Uterus (tissue), 4 donors: ENCODE results near the gene PM20D2. TPM values are rescaled to one million over a fixed set of nuclear protein-coding genes. Genes with fewer than 3 reads are reported as not detected.

Source experiments
- DNase-seq, 2 donors: peaks; one replicate each; pipeline ENCODE4 v3.0.0-alpha.2; 2019 to 2020
- H3K27ac ChIP-seq, 2 donors: fragments of 200-600 bp; sonication (generic); 1 replicate in 1 of 2; 2 replicates in 1 of 2; pipeline ENCODE4 v1.5.1; 2016 to 2018
- H3K27me3 ChIP-seq, 2 donors: fragments of 200-600 bp; sonication (generic); one replicate each; pipeline ENCODE4 v1.5.1; 2018 to 2019; ENCODE audit warnings: control low read depth in 1 of 2
- H3K36me3 ChIP-seq, 2 donors: fragments of 200-600 bp; sonication (generic); one replicate each; pipeline ENCODE4 v1.5.1; 2019; ENCODE audit warnings: control low read depth in 1 of 2
- H3K4me1 ChIP-seq, 2 donors: fragments of 200-600 bp; sonication (generic); one replicate each; pipeline ENCODE4 v1.5.1; 2018 to 2019; ENCODE audit warnings: control low read depth in 1 of 2
- H3K4me3 ChIP-seq, 2 donors: fragments of 200-600 bp; sonication (generic); 1 replicate in 1 of 2; 2 replicates in 1 of 2; pipeline ENCODE4 v1.5.1; 2018 to 2019; ENCODE audit warnings: mild to moderate bottlenecking in 1 of 2
- H3K9me3 ChIP-seq, 2 donors: fragments of 200-600 bp; sonication (generic); one replicate each; pipeline ENCODE4 v1.5.1; 2019; ENCODE audit warnings: control low read depth in 1 of 2
- CTCF ChIP-seq, 4 experiments: fragments of 200-600 bp in 2 of 4; fragments of 450-650 bp in 2 of 4; sonication (generic) in 2 of 4; IDR thresholded peaks; one replicate each; pipeline ENCODE4 v1.5.1; 2016 to 2019; ENCODE audit warnings: antibody characterized with exemption in 4 of 4, mild to moderate bottlenecking in 2 of 4, moderate library complexity in 1 of 4
- POLR2A ChIP-seq, 2 donors: fragments of 450-650 bp; IDR thresholded peaks; one replicate each; pipeline ENCODE4 v1.6.1; 2016; ENCODE audit warnings: antibody characterized with exemption in 2 of 2, mild to moderate bottlenecking in 1 of 2, moderate library complexity in 1 of 2
- intact Hi-C: fragments of 100-400 bp; cut with DNase I; formaldehyde crosslinking; loops from one replicate; pipeline ENCODE4 v1.15.1; 2023; ENCODE audit warnings: low total_unique reads
- total RNA-seq, 4 donors: library from RNA; depleted of rRNA in 3 of 4; stranded (reverse); fragments of >200 nt in 3 of 4; gene quantifications; one replicate each; pipeline versions ENCODE4 v1.1.0 to v1.2.4, GENCODE V29; 2014 to 2023
- donor health status: DM: yes; HTN: yes; CAD: no.

PM20D2 gene
- total RNA-seq, 4 donors from 2014 or later, result 5.6 to 50.3 (median 16.0) TPM

GRCh38 chr6:89145091-89145955 is 532 bp upstream of the PM20D2 start:
- H3K9me3 ChIP-seq, result no peaks in the 10 kb centered on the region
- peak overlapping the region; percentile 53 to 79 for H3K4me3 ChIP-seq
- H3K36me3 ChIP-seq, result no peaks in the 10 kb centered on the region
- H3K27me3 ChIP-seq, result no peaks in the 10 kb centered on the region
- peak overlapping the region; percentile 73 to 89 for H3K27ac ChIP-seq
- peaks cover 0 to 3% of the 10 kb centered on the region in 2 donors for H3K4me1 ChIP-seq
- intact Hi-C loops, result no loop called here
- DNase-seq, result no peak
- no peak for TF ChIP-seq POLR2A (IDR thresholded peaks at IDR 0.05)
- no peak for TF ChIP-seq CTCF (IDR thresholded peaks at IDR 0.05)

DNA sequence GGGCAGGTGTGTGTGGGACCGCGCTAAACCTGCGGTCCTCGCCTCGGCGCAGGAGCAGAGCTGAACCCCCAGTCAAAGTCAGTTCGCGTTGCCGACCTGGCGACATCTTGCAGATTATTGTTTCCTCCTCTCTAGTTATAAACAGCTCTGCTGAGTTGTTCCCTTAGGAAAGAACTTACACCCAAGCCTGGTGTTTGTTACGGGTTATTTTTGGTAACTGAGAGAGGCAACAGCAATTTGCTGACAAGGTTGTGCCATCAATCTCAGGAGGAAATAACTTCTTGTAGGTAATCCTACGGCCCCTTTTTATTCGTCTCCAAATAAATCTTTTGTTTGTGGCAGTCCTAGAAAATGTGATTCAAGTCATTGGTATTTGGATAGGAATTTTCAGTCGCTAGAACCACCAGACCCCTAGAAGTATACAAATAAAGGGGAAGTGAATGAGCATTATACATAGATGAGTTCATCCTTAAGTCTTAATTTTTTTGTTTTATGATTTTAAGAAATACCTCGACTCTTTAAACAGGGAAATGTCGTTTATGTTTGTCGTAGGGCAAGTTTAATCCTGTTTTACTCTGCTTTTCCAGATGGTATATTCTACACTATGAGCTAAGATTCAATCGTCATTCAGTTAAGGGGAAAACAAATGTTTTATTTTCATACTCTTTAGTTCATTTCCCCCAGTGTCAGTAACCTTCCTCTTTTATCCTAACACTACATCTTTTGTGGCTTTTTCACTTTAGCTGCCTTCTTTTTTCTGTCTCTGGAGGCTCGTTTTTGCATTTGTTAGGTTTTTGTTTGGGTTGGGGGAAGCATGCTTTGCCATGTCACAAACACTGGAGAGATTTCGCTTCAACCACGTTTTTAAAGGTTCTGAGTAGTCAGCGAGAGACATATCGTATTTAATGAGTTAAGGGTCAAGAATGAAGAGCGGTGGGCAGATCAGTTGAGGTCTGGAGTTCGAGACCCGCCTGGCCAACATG is 1.2 kb downstream of the PM20D2 start:
- Histone ChIP-seq H3K27me3 (no peaks in the 10 kb centered on the region), H3K4me1 (peaks cover 0 to 3% of the 10 kb centered on the region in 2 donors), H3K36me3 (no peaks in the 10 kb centered on the region), H3K4me3 (peak overlapping the region; percentile 53 to 79), H3K27ac (peak overlapping the region; percentile 73 to 89), H3K9me3 (no peaks in the 10 kb centered on the region)
- TF ChIP-seq CTCF (IDR thresholded peaks at IDR 0.05) (no peak), POLR2A (IDR thresholded peaks at IDR 0.05) (no peak)
- DNase-seq, result no peak
- intact Hi-C loops, result no loop called here

GRCh38 chr6:89148016-89148750 is 2.3 kb downstream of the PM20D2 start:
- intact Hi-C loops, result no loop called here
- no peak for TF ChIP-seq POLR2A (IDR thresholded peaks at IDR 0.05)
- no peak for TF ChIP-seq CTCF (IDR thresholded peaks at IDR 0.05)
- Histone ChIP-seq H3K27me3 (no peaks in the 10 kb centered on the region), H3K4me3 (no peak overlapping the region), H3K27ac (no peak overlapping the region), H3K9me3 (no peaks in the 10 kb centered on the region), H3K4me1 (peaks cover 0 to 3% of the 10 kb centered on the region in 2 donors), H3K36me3 (no peaks in the 10 kb centered on the region)
- DNase-seq, result no peak

DNA sequence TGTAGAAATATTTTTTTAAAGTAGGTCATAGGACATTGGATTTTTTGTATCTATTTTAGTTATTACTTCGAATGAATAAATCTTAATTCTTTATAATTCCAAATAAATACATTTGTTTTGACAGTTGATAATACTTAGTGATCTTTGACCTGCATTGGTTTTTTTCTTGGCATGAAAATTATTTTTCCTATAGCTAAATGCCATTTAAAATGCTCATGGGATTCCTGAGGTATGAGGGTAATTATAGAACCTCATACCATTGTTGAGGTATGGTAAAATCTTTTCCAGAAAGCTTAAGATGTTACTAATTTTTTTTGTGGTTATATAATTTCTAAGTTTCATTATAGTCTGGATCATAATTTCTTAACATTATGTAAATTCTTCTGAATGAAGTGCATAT is 8.3 kb downstream of the PM20D2 start:
- H3K4me1 ChIP-seq, result no peaks in the 10 kb centered on the region
- H3K27ac ChIP-seq, result no peak overlapping the region
- DNase-seq, result no peak
- no peaks in the 10 kb centered on the region for H3K9me3 ChIP-seq
- intact Hi-C loops, result no loop called here
- H3K4me3 ChIP-seq, result no peak overlapping the region
- no peaks in the 10 kb centered on the region for H3K27me3 ChIP-seq
- H3K36me3 ChIP-seq, result no peaks in the 10 kb centered on the region
- TF ChIP-seq POLR2A (IDR thresholded peaks at IDR 0.05) (no peak), CTCF (IDR thresholded peaks at IDR 0.05) (no peak)
